Adipocyte (in vitro differentiated cells): ENCODE data around the gene DDX54.
"Not testable (repeated sequence)": the region's sequence is repeated elsewhere in the genome, so short reads cannot be mapped to it uniquely, and the experiment has no call there.

Source experiments
- DNase-seq: peaks from one replicate; pipeline ENCODE4 v3.0.0-alpha.2; 2015; ENCODE audit warnings: low read depth
- H3K27me3 ChIP-seq: replicated peaks from 2 replicates; pipeline ENCODE4 v1.7.0; 2013; ENCODE audit warnings: mild to moderate bottlenecking, low read length, moderate library complexity; ENCODE audit not compliant: control insufficient read depth, insufficient read depth
- H3K36me3 ChIP-seq: 2 replicates; pipeline ENCODE4 v1.7.0; 2013; ENCODE audit warnings: low read length, mild to moderate bottlenecking, moderate library complexity; ENCODE audit not compliant: control insufficient read depth, insufficient read depth, severe bottlenecking
- H3K4me1 ChIP-seq: 2 replicates; pipeline ENCODE4 v1.7.0; 2013; ENCODE audit warnings: mild to moderate bottlenecking, low read length, moderate library complexity; ENCODE audit not compliant: control insufficient read depth, insufficient read depth
- H3K4me3 ChIP-seq: 2 replicates; pipeline ENCODE4 v1.7.0; 2013; ENCODE audit warnings: mild to moderate bottlenecking, low read length, moderate library complexity
- H3K9ac ChIP-seq: 2 replicates; pipeline ENCODE4 v1.7.0; 2013; ENCODE audit warnings: mild to moderate bottlenecking, low read length, moderate library complexity
- H3K9me3 ChIP-seq: 2 replicates; pipeline ENCODE4 v1.7.0; 2013; ENCODE audit warnings: mild to moderate bottlenecking, low read length, moderate library complexity; ENCODE audit not compliant: control insufficient read depth

Gene DDX54

GRCh38 chr12:113211160-113211559 is 25.9 kb upstream of the DDX54 start:
- Histone ChIP-seq H3K27me3 (no peaks in the 10 kb centered on the region), H3K9ac (no peak overlapping the region), H3K4me3 (no peak overlapping the region), H3K36me3 (no peaks in the 10 kb centered on the region), H3K9me3 (no peaks in the 10 kb centered on the region), H3K4me1 (peaks cover 23% of the 10 kb centered on the region)
- no peak for DNase-seq

GRCh38 chr12:113208041-113208934 is 23.0 kb upstream of the DDX54 start:
- H3K9me3 ChIP-seq: no peaks in the 10 kb centered on the region
- DNase-seq: no peak

GRCh38 chr12:113207613-113208040 is 22.3 kb upstream of the DDX54 start:
- Histone ChIP-seq H3K4me3 (no peak overlapping the region), H3K4me1 (peaks cover 5% of the 10 kb centered on the region), H3K9me3 (no peaks in the 10 kb centered on the region), H3K36me3 (no peaks in the 10 kb centered on the region), H3K27me3 (no peaks in the 10 kb centered on the region), H3K9ac (no peak overlapping the region)
- DNase-seq: no peak

More at GRCh38 chr12:113208041-113208934, 23.0 kb upstream of the DDX54 start:
- peaks cover 5% of the 10 kb centered on the region for H3K4me1 ChIP-seq
- H3K27me3 ChIP-seq: no peaks in the 10 kb centered on the region
- no peak overlapping the region for H3K9ac ChIP-seq
- no peak overlapping the region for H3K4me3 ChIP-seq
- no peaks in the 10 kb centered on the region for H3K36me3 ChIP-seq

DNA sequence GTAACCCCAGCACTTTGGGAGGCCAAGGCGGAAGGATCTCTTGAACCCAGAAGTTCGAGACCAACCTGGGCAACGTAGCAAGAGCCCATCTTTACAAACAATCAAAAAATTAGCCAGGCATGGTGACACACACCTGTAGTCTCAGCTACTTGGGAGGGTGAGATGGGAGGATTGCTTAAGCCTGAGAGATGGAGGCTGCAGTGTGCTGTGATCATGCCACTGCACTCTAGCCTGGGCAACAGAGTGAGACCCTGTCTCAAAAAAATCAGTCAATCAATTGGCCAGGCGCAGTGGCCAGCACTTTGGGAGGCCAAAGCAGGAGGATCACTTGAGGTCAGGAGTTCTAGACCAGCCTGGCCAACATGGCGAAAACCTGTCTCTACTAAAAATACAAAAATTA is 21.5 kb upstream of the DDX54 start:
- DNase-seq, H3K4me3 ChIP-seq, H3K9ac ChIP-seq, H3K36me3 ChIP-seq, H3K9me3 ChIP-seq, H3K27me3 ChIP-seq, H3K4me1 ChIP-seq: not testable (repeated sequence)

DNA sequence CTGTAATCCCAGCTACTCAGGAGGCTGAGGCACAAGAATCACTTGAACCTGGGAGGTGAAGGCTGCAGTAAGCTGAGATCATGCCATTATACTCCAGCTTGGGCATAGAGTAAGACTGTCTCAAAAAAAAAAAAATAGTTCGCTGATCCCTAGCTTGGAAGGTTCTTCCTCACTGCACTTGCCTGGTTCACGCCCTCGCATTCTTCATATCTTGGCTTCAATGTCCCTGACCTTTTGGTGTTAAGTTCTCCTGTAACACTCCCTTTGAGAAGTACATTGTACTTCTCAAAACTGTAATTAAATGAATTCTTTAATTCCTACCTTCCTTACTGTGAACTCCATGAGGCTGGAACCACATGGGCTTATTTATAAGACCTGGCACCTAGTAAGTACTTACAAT is 19.5 kb upstream of the DDX54 start:
- DNase-seq: no peak
- H3K4me3 ChIP-seq: no peak overlapping the region
- peaks cover 5% of the 10 kb centered on the region for H3K4me1 ChIP-seq
- no peaks in the 10 kb centered on the region for H3K36me3 ChIP-seq
- H3K27me3 ChIP-seq: no peaks in the 10 kb centered on the region
- H3K9me3 ChIP-seq: no peaks in the 10 kb centered on the region
- H3K9ac ChIP-seq: no peak overlapping the region

DNA sequence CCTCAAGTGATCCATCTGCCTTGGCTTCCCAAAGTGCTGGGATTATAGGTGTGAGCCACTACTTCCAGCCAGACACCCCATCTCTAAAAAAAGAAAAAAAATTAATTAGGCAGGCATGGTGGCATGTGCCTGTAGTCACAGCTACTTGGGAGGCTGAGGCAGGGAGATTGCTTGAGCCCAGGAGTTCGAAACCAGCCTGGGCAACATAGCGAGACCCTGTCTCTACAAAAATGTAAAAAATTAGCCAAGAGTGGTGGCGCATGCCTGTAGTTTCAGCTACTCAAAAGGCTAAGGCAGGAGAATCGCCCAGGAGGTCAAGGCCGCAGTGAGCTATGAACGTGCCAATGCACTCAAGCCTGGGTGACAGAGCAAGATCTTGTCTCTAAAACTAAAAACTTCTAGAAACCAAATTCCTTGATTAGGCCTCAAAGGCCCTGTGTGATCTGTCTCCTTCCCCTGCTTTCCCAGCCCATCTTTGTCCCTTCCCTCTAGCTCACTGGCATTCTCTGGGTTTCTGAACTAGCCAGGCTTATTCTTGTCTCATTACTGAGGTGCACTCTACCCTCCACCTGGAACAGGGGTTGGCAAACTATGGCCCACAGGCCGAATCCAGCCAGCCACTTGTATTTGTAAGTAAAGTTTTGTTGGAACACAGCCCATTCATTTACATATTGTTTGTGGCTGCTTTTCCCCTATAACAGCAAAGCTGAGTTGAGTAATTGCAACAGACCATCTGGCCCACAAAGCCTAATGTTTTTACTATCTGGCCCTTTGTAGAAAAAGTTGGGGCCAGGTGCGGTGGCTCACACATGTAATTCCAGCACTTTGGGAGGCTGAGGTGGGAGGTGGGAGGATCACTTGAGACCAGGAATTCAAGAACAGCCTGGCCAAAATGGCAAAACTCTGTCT is 18.8 kb upstream of the DDX54 start:
- H3K9ac ChIP-seq: no peak overlapping the region
- no peak overlapping the region for H3K4me3 ChIP-seq
- DNase-seq: peak; percentile 19
- no peaks in the 10 kb centered on the region for H3K36me3 ChIP-seq
- H3K27me3 ChIP-seq: no peaks in the 10 kb centered on the region
- H3K9me3 ChIP-seq: no peaks in the 10 kb centered on the region
- peaks cover 5% of the 10 kb centered on the region for H3K4me1 ChIP-seq

DNA sequence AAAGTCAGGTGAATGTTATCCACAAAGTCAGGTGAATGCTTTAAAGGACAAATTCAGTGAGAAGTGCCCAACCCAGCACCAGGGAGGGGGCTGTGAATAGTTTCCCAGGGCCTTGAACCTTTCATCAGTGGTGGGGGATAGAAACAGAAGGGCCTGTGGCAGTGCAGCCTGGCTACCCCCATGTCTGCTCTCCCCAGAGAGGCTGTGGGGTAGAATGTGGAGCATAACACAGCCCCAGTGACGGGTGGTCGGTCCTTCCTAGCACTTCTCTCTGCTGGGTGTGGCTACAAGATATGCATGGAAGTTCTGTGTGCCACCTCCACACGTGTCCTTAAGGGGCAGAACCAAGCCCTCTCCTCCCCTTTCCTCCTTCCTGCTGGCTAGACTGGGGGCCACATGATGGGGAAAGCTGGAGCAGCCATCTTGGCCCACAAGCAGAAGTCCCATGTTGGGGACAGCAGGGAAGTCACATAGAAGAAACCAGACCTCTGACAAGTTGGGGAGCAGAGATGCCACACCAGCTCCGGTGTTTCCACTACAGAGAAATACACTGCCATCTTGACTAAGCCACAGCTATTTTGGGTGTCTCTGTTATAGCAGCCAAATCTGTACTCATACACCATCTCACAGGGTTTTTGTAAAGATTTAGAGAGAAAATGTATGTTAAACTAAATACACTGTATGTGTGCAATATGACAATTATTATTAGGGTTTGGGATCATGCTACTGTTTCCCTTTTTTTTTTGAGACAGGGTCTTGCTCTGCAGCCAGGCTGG is 17.2 kb upstream of the DDX54 start:
- Histone ChIP-seq H3K36me3 (no peaks in the 10 kb centered on the region), H3K9me3 (no peaks in the 10 kb centered on the region), H3K4me1 (peaks cover 5% of the 10 kb centered on the region), H3K4me3 (no peak overlapping the region), H3K27me3 (no peaks in the 10 kb centered on the region), H3K9ac (no peak overlapping the region)
- DNase-seq: no peak

DNA sequence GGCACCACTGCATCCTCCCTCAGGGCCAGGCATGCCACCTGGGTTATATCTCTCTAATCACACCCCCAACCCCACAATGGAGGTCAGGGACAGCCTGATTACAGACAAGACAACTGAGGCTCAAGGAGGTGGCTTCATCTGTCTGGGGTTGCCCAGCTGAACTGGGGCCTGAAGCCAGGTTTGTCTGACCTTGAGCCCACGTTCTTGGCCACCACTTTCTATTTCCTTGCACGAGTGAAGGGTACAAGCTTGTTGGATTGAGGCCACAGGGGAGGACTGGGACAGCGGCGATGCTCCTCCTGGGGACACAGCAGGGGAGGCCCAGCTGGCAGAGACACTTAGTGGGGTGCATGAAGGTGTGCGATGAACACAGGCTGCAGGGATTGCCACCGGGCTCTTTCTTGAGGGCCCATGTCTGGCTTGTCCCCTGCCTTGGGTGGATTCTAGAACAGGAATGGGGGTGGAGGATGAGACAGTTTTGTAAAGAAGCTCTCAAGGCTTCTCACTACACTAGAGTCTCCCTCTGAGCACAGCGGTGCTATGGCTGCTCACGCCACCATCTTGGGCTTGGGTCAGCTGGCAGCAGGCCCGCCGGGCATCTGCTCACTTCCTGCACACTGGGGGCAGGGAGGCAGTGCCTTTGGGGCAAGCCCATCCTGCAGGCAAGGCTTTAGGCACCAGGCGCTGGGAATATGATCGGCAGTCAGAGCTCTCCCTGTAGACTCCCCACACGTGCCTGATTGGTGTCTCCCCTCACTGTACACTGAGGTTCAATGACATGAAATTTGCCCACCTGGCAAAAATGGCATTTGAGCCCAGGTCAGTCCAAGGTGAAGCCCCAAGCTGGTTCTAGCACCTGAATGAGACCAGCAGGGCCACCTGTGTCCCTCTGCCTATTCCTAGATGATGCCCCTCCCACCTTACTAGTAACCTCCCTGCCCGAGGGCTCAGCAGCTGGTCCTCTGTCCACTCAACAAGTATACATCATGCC is 16.2 kb upstream of the DDX54 start:
- Histone ChIP-seq H3K9me3 (no peaks in the 10 kb centered on the region), H3K36me3 (no peaks in the 10 kb centered on the region), H3K4me1 (peaks cover 5% of the 10 kb centered on the region), H3K27me3 (no peaks in the 10 kb centered on the region), H3K4me3 (no peak overlapping the region), H3K9ac (no peak overlapping the region)
- DNase-seq: no peak

- no peak for DNase-seq
- H3K9ac ChIP-seq: no peak overlapping the region
- peaks cover 6% of the 10 kb centered on the region for H3K4me1 ChIP-seq
- H3K27me3 ChIP-seq: no peaks in the 10 kb centered on the region
- H3K4me3 ChIP-seq: no peak overlapping the region
- H3K36me3 ChIP-seq: no peaks in the 10 kb centered on the region
- H3K9me3 ChIP-seq: no peaks in the 10 kb centered on the region
Observed at GRCh38 chr12:113200021-113200797, 14.9 kb upstream of the DDX54 start.
